22Rv1 (cell line): ENCODE data around the gene PCSK5.

Experiments used
- CTCF ChIP-seq: fragments of 450-650 bp; IDR thresholded peaks from 2 replicates; pipeline ENCODE4 v1.5.1; 2017; ENCODE audit warnings: mild to moderate bottlenecking
- ZFX ChIP-seq: fragments of 450-650 bp; IDR thresholded peaks from 2 replicates; pipeline ENCODE4 v1.6.1; 2017; ENCODE audit warnings: antibody characterized with exemption, borderline replicate concordance

- no peak for TF ChIP-seq CTCF
- no peak for TF ChIP-seq ZFX
Measured at GRCh38 chr9:76099516-76099915, 209.0 kb downstream of the PCSK5 start.
